Measurements from ENCODE around the gene CNOT8. TPM values are rescaled to one million over a fixed set of nuclear protein-coding genes. Genes with fewer than 3 reads are reported as not detected.

CNOT8 gene
- total RNA-seq, 4 donors from 2014 or later, result 32.0 to 96.2 (median 54.2) TPM

DNA sequence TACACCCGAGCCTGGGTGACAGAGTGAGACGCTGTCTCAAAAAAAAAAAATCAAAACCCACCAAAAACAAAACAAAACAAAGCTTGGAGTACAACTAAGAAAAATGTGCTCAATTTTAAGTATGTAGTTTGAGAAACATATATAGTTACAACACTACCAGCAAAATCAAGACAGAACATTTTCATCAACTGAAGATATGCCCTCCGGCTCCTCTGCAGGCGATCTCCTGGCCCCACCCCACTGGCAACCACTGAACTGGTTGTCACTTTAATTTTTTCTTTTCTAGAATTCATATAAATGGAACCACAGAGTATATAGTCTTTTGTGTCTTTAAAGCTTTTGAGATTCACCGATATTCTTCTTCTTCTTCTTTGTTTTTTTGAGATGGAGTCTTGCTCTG lies 35.0 kb downstream of the CNOT8 start:
- Histone ChIP-seq H3K27me3 (no peaks in the 10 kb centered on the region), H3K9me3 (no peaks in the 10 kb centered on the region), H3K4me3 (no peak overlapping the region), H3K36me3 (no peaks in the 10 kb centered on the region), H3K27ac (no peak overlapping the region), H3K4me1 (no peaks in the 10 kb centered on the region)
- intact Hi-C loops (cut with DNase I; ENCODE audit: low total_unique reads), result no loop called here
- TF ChIP-seq POLR2A (IDR thresholded peaks at IDR 0.05), result no peak
- TF ChIP-seq CTCF (IDR thresholded peaks at IDR 0.05), result no peak
- DNase-seq, result no peak

GRCh38 chr5:154895606-154896561 lies 37.5 kb downstream of the CNOT8 start:
- TF ChIP-seq POLR2A (IDR thresholded peaks at IDR 0.05) (no peak), CTCF (IDR thresholded peaks at IDR 0.05) (no peak)
- H3K27ac ChIP-seq, result no peak overlapping the region
- no peak overlapping the region for H3K4me3 ChIP-seq
- no peaks in the 10 kb centered on the region for H3K27me3 ChIP-seq
- no peaks in the 10 kb centered on the region for H3K36me3 ChIP-seq
- H3K9me3 ChIP-seq, result no peaks in the 10 kb centered on the region
- no peaks in the 10 kb centered on the region for H3K4me1 ChIP-seq
- intact Hi-C loops (cut with DNase I; ENCODE audit: low total_unique reads), result no loop called here
- no peak for DNase-seq

DNA sequence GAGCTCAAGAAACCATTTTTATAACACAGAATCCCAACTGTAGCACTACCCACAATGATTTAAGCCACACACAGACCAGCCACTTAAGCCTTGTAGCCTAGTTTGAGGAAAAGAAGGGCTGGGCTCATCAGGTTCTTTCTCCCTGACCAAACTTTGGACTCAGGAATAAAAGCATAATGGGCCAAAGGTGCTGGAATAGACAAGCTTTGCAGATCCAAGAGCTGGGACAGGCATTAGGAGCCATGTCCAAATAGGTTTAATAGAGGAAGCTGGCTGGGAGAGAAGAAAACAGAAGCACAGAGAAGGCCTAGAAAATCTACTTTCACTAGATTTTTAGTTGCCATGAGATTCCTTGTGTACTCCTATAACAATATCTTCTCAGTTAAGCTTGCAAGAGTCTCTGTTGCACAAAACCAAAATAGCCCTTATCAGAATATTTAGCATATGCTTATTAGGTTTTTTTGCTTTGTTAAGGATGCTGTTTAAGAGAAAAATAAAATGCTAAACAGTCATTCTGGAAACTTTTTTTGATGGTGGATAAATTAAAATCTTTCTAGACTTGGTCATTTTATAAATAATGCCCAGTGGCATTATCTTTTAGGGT lies 38.2 kb downstream of the CNOT8 start:
- no peaks in the 10 kb centered on the region for H3K27me3 ChIP-seq
- no peaks in the 10 kb centered on the region for H3K9me3 ChIP-seq
- H3K36me3 ChIP-seq, result no peaks in the 10 kb centered on the region
- intact Hi-C loops (cut with DNase I; ENCODE audit: low total_unique reads), result no loop called here
- no peak overlapping the region for H3K27ac ChIP-seq
- no peak for TF ChIP-seq CTCF (IDR thresholded peaks at IDR 0.05)
- TF ChIP-seq POLR2A (IDR thresholded peaks at IDR 0.05), result no peak
- DNase-seq, result no peak
- H3K4me3 ChIP-seq, result no peak overlapping the region
- no peaks in the 10 kb centered on the region for H3K4me1 ChIP-seq

- TF ChIP-seq POLR2A (IDR thresholded peaks at IDR 0.05) (no peak), CTCF (IDR thresholded peaks at IDR 0.05) (no peak)
- H3K36me3 ChIP-seq, result no peaks in the 10 kb centered on the region
- H3K9me3 ChIP-seq, result no peaks in the 10 kb centered on the region
- DNase-seq, result no peak
- intact Hi-C loops (cut with DNase I; ENCODE audit: low total_unique reads), result no loop called here
- H3K27ac ChIP-seq, result no peak overlapping the region
- no peaks in the 10 kb centered on the region for H3K4me1 ChIP-seq
- H3K27me3 ChIP-seq, result no peaks in the 10 kb centered on the region
- no peak overlapping the region for H3K4me3 ChIP-seq
These were observed 39.8 kb downstream of the CNOT8 start for GRCh38 chr5:154898210-154898609.

GRCh38 chr5:154899151-154899816 lies 40.9 kb downstream of the CNOT8 start:
- H3K27me3 ChIP-seq, result no peaks in the 10 kb centered on the region
- intact Hi-C loops (cut with DNase I; ENCODE audit: low total_unique reads), result no loop called here
- no peaks in the 10 kb centered on the region for H3K9me3 ChIP-seq
- H3K4me3 ChIP-seq, result no peak overlapping the region
- H3K27ac ChIP-seq, result no peak overlapping the region
- TF ChIP-seq CTCF (IDR thresholded peaks at IDR 0.05) (no peak), POLR2A (IDR thresholded peaks at IDR 0.05) (no peak)
- no peaks in the 10 kb centered on the region for H3K4me1 ChIP-seq
- H3K36me3 ChIP-seq, result no peaks in the 10 kb centered on the region
- no peak for DNase-seq

All from uterus (tissue), 4 donors.